A673 (cell line): ENCODE results near the gene VTI1A. TPM values are rescaled to one million over a fixed set of nuclear protein-coding genes. Genes with fewer than 3 reads are reported as not detected.

Experiments
- BruUV-seq: library from RNA; stranded (reverse); fragments of 400-500 nt; replicated peaks from 2 replicates; lab custom pipeline; 2021; lab: Mats Ljungman, UMichigan
- CTCF ChIA-PET: fragments of 300-600 bp; sonication (Branson Sonifier 250); formaldehyde crosslinking; loops from one replicate; lab custom pipeline; 2022; ENCODE audit warnings: antibody characterized with exemption; lab: Charles Lee
- POLR2A ChIA-PET: fragments of 300-600 bp; sonication (Branson Sonifier 250); formaldehyde crosslinking; loops from one replicate; lab custom pipeline; 2022; ENCODE audit warnings: antibody characterized with exemption; ENCODE audit not compliant: low non-redundant PET; lab: Charles Lee
- DNase-seq: peaks from one replicate; pipeline ENCODE4 v3.0.0-alpha.2; 2015; ENCODE audit warnings: low spot score
- H3K27ac ChIP-seq: fragments of 200-600 bp; sonication (generic); 2 replicates; pipeline ENCODE4 v1.5.1; 2016; ENCODE audit warnings: mixed run types, low read depth, mild to moderate bottlenecking, mixed read lengths, antibody characterized with exemption, low read length; ENCODE audit not compliant: poor library complexity, severe bottlenecking
- H3K27me3 ChIP-seq: fragments of 200-600 bp; sonication (generic); replicated peaks from 2 replicates; pipeline ENCODE4 v1.6.1; 2017; ENCODE audit warnings: mixed run types, low read depth, mild to moderate bottlenecking, mixed read lengths, antibody characterized with exemption, low read length; ENCODE audit not compliant: insufficient read depth, poor library complexity
- H3K36me3 ChIP-seq: fragments of 200-600 bp; sonication (generic); 2 replicates; pipeline ENCODE4 v1.6.1; 2016; ENCODE audit warnings: mixed run types, mild to moderate bottlenecking, mixed read lengths, antibody characterized with exemption, low read length; ENCODE audit not compliant: insufficient read depth, poor library complexity, severe bottlenecking
- H3K4me1 ChIP-seq: fragments of 200-600 bp; sonication (generic); 2 replicates; pipeline ENCODE4 v1.6.1; 2017; ENCODE audit warnings: mixed run types, mild to moderate bottlenecking, mixed read lengths, antibody characterized with exemption, low read length; ENCODE audit not compliant: insufficient read depth, poor library complexity, severe bottlenecking
- H3K4me3 ChIP-seq: fragments of 200-600 bp; sonication (generic); 2 replicates; pipeline ENCODE4 v1.5.1; 2016; ENCODE audit warnings: low read depth, mixed run types, mild to moderate bottlenecking, mixed read lengths, low read length; ENCODE audit not compliant: poor library complexity, severe bottlenecking
- H3K9me3 ChIP-seq: fragments of 200-600 bp; sonication (generic); 2 replicates; pipeline ENCODE4 v1.6.1; 2016; ENCODE audit warnings: mixed run types, low read depth, mild to moderate bottlenecking, mixed read lengths, antibody characterized with exemption, low read length; ENCODE audit not compliant: poor library complexity, severe bottlenecking
- EZH2 ChIP-seq: fragments of 200-600 bp; sonication (generic); IDR thresholded peaks from 2 replicates; pipeline ENCODE4 v1.6.1; 2017; ENCODE audit warnings: borderline replicate concordance, low read depth, mild to moderate bottlenecking, mixed read lengths, antibody characterized with exemption, low read length; ENCODE audit not compliant: poor library complexity, severe bottlenecking
- intact Hi-C: fragments of 100-400 bp; cut with micrococcal nuclease; formaldehyde crosslinking; loops from one replicate; pipeline ENCODE4 v1.10.0; 2022; ENCODE audit not compliant: unreplicated experiment
- total RNA-seq: library from RNA; stranded (reverse); gene quantifications from 2 replicates; pipeline ENCODE4 v1.2.3, GENCODE V29; 2021
- TF ChIP-seq, protein P1 (sequence below): fragments of 300-800, 200-600 bp; sonication (generic); conservative IDR thresholded peaks from 2 replicates; pipeline ENCODE4 v1.5.1; 2017; ENCODE audit warnings: low read depth, mild to moderate bottlenecking, antibody characterized with exemption, low read length, moderate library complexity, mixed read lengths

Gene VTI1A
- total RNA-seq, 1 experiment from 2014 or later = 38.7 TPM

- Histone ChIP-seq H3K36me3 (no peaks in the 10 kb centered on the region), H3K27ac (no peak overlapping the region), H3K27me3 (no peaks in the 10 kb centered on the region), H3K9me3 (no peaks in the 10 kb centered on the region), H3K4me1 (no peaks in the 10 kb centered on the region), H3K4me3 (no peak overlapping the region)
- BruUV-seq = no TSS peak
- intact Hi-C loops = no loop called here
- DNase-seq = no peak
- ChIA-PET POLR2A (no interaction called here), CTCF (no interaction called here)
- TF ChIP-seq, protein P1, sequence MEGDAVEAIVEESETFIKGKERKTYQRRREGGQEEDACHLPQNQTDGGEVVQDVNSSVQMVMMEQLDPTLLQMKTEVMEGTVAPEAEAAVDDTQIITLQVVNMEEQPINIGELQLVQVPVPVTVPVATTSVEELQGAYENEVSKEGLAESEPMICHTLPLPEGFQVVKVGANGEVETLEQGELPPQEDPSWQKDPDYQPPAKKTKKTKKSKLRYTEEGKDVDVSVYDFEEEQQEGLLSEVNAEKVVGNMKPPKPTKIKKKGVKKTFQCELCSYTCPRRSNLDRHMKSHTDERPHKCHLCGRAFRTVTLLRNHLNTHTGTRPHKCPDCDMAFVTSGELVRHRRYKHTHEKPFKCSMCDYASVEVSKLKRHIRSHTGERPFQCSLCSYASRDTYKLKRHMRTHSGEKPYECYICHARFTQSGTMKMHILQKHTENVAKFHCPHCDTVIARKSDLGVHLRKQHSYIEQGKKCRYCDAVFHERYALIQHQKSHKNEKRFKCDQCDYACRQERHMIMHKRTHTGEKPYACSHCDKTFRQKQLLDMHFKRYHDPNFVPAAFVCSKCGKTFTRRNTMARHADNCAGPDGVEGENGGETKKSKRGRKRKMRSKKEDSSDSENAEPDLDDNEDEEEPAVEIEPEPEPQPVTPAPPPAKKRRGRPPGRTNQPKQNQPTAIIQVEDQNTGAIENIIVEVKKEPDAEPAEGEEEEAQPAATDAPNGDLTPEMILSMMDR = no peak
- TF ChIP-seq EZH2 = no peak
Observed at GRCh38 chr10:112655722-112656121, 208.7 kb downstream of the VTI1A start.

DNA sequence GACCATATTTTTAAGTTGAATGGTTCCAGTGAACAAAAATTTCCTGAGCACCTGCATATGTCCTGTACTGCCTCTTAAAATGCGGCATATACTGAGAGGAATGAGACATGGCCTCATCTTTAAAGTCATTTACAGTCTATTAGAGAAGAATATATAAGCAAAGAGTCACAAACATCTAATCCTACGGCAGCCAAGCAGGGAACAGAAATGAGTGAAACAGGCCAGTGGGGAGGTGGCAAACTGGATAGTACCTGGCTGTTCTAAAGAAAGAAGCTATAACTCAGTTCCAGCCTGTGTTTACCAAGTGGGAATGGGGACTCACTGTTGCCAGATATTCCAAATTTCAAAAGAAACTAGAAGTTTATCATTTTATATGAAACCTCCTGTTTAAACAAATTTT lies 211.4 kb downstream of the VTI1A start:
- POLR2A ChIA-PET = no interaction called here
- no peak for TF ChIP-seq EZH2
- TF ChIP-seq, protein P1 = no peak
- no TSS peak for BruUV-seq
- Histone ChIP-seq H3K27me3 (no peaks in the 10 kb centered on the region), H3K36me3 (no peaks in the 10 kb centered on the region), H3K27ac (no peak overlapping the region), H3K4me3 (no peak overlapping the region), H3K4me1 (no peaks in the 10 kb centered on the region), H3K9me3 (no peaks in the 10 kb centered on the region)
- CTCF ChIA-PET = no interaction called here
- intact Hi-C loops = no loop called here
- DNase-seq = no peak

DNA sequence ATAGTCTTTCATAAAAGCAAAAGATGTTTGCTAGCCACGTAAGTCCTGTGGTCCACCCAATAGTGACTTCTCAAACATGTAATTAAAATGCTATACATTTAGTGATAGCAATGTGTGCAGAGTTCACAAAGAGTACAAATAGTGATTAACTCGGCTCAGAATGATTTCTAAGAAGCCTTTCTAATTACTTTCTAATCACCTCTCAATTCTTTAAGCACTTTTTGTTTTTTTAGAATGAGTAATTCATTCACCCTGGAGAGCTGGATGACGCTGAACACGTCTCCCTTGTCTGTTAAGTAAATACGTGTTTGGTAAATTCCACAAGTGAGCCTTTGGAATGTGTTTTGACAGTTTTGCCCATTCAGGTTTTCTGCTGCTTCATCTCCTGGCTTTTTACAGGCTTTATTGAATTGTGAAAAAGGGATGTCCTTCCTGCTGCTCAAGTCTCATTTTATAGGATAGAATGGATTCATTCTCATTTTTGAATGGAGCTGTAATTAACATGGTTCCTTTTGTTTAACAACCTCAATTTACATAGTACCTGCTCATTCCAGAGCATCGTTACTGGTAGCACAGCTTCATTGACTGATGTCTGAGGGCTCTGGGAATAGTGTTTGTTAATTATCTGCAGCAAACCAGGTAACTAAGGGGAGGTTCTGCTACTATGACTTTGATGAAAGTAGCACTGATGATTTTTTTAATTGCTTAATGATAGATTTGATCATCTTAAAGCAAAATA lies 212.1 kb downstream of the VTI1A start:
- TF ChIP-seq, protein P1 = no peak
- TF ChIP-seq EZH2 = no peak
- no TSS peak for BruUV-seq
- POLR2A ChIA-PET = no interaction called here
- H3K4me1 ChIP-seq = no peaks in the 10 kb centered on the region
- intact Hi-C loops = no loop called here
- CTCF ChIA-PET = no interaction called here
- H3K27me3 ChIP-seq = no peaks in the 10 kb centered on the region
- no peak overlapping the region for H3K4me3 ChIP-seq
- no peaks in the 10 kb centered on the region for H3K36me3 ChIP-seq
- DNase-seq = no peak
- H3K9me3 ChIP-seq = no peaks in the 10 kb centered on the region
- no peak overlapping the region for H3K27ac ChIP-seq
